GM23338 (cell line): ENCODE data around the gene ATP5PD.

ENCODE experiments used
- CTCF ChIP-seq, 2 experiments: fragments of 200-600 bp in 1 of 2; sonication (generic) in 1 of 2; conservative IDR thresholded peaks; 2 replicates each; pipeline versions ENCODE4 v1.5.1 to v1.6.1; 2016 to 2017; ENCODE audit warnings: antibody characterized with exemption in 2 of 2, low read depth in 2 of 2, mild to moderate bottlenecking in 2 of 2, moderate library complexity in 1 of 2
- POLR2AphosphoS5 ChIP-seq: IDR thresholded peaks from 2 replicates; pipeline ENCODE4 v1.6.1; 2016; ENCODE audit warnings: antibody characterized with exemption, low read depth

- TF ChIP-seq POLR2AphosphoS5 (no peak), CTCF (conservative IDR thresholded peaks at IDR 0.05; ENCODE audit: low read depth in 2 of 2) (no peak)
Measured at GRCh38 chr17:75030161-75030560, 16.6 kb downstream of the ATP5PD start.
